Activated naive CD8-positive, alpha-beta T cell treated with anti-CD3 and anti-CD28 coated beads, Interleukin-2, amount 10 ng/mL, durations not matched to agents 7 days and 5 days (primary cell): ENCODE measurements around the gene AGBL5. TPM values are rescaled to one million over a fixed set of nuclear protein-coding genes. Genes with fewer than 3 reads are reported as not detected.

ENCODE experiments used
- ATAC-seq: fragments of 150-1000 bp; cut with Tn5 transposase; one replicate; pipeline ENCODE4 v1.10.0; 2021; ENCODE audit warnings: low read depth, moderate library complexity
- POLR2A ChIA-PET: fragments of 350-600 bp; sonication (Branson Sonifier 250); formaldehyde crosslinking; loops from one replicate; lab custom pipeline; 2021; ENCODE audit warnings: antibody characterized with exemption; lab: Charles Lee
- DNase-seq: peaks from one replicate; pipeline ENCODE4 v3.0.0; 2021
- H3K27ac Mint-ChIP-seq: one replicate; pipeline ENCODE4 v1.8.0; 2022; ENCODE audit warnings: mild to moderate bottlenecking, mixed read lengths
- H3K27me3 Mint-ChIP-seq: one replicate; pipeline ENCODE4 v1.8.0; 2022; ENCODE audit warnings: mild to moderate bottlenecking, moderate library complexity, mixed read lengths
- H3K36me3 Mint-ChIP-seq: one replicate; pipeline ENCODE4 v1.8.0; 2021; ENCODE audit warnings: mild to moderate bottlenecking, mixed read lengths
- H3K4me1 Mint-ChIP-seq: one replicate; pipeline ENCODE4 v1.8.0; 2021; ENCODE audit warnings: mixed read lengths
- H3K4me3 Mint-ChIP-seq: one replicate; pipeline ENCODE4 v1.8.0; 2022; ENCODE audit warnings: mild to moderate bottlenecking, moderate library complexity, mixed read lengths
- H3K9me3 Mint-ChIP-seq: one replicate; pipeline ENCODE4 v1.8.0; 2021; ENCODE audit warnings: mixed read lengths
- total RNA-seq, 2 experiments: library from RNA; stranded (reverse); gene quantifications; one replicate each; pipeline ENCODE4 v1.2.3, GENCODE V29; 2021

AGBL5 gene
- total RNA-seq, 2 experiments from 2014 or later, result 14.9 to 18.0 TPM

DNA sequence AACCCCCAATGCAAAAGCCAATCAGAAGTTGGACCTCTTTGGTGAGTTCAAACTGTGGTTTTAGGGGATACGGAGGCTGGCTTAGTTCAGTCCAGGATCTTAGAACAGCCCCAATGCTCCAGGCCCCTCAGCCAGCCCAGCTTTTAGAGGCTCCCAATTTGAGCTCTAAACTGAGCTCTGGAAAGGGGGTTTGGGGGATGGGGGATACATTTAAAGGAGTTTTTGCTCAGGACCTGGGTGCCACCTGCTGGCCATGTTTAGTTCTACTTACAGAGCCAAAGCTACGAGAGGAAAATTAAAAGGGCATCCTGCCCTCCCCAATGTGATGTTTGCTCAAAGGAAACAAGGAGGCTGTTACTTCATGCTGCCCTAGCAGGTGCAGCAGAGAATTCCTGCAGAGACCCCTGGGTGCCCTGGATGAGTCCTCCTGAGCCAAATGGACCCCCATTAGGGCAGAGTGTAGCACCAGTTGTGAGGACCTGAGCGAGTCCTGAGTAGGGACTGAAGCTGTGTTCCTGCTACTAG is 34.6 kb upstream of the AGBL5 start:
- Mint-ChIP-seq H3K9me3 (no peaks in the 10 kb centered on the region), H3K4me1 (peaks cover 5% of the 10 kb centered on the region), H3K27ac (no peak overlapping the region), H3K27me3 (no peaks in the 10 kb centered on the region), H3K4me3 (no peak overlapping the region), H3K36me3 (no peaks in the 10 kb centered on the region)
- ATAC-seq (no peak), DNase-seq (peak; percentile 44)
- POLR2A ChIA-PET, result interaction anchor here (0.6 to 2.0 kb wide), 3 partner anchors 42 to 306 kb away, joined by 3 to 5 read pairs (median 4); no protein-coding TSS in a partner anchor

DNA sequence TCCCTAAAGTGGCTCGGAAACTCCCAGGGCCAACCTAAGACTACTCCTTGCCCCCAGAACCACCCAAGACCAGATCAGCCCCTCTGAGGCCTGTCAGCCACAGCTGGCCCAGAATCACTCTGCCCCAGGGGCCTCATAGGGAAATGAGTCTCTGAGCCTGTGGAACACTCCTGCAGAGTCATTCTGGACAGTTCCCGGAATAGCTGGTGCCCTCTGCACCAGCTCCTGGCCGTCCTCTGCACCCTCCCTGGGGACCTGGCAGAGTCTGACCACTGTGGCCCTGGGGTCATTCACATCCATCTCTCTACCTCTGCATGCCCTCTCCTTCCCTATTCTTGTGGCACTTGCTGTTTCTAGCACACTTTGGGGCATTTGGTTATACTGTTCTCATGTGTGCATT is 33.3 kb upstream of the AGBL5 start:
- Mint-ChIP-seq H3K27me3 (no peaks in the 10 kb centered on the region), H3K27ac (no peak overlapping the region), H3K9me3 (no peaks in the 10 kb centered on the region), H3K36me3 (no peaks in the 10 kb centered on the region), H3K4me1 (peaks cover 5% of the 10 kb centered on the region), H3K4me3 (no peak overlapping the region)
- ATAC-seq (no peak), DNase-seq (peak; percentile 20)
- POLR2A ChIA-PET, result no interaction called here

DNA sequence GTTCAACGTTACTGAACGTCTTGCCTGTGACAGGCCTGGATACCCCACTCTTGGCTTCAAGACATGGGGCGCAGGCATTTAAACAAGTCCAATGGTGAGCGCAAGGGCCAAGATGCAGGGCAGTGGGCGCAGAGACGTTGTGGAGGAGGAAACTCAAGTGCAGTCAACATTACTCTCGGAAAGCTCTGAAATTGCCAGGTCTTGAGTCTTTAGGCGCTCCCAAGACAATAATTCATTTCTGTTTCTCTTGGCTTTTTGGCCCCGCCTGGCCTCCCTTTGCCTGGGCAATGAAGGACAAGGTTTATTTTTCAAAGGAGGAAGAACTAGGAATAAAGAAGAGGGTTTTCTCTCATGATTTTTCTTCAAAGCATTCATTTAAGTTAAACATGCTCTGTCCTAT is 32.0 kb upstream of the AGBL5 start:
- POLR2A ChIA-PET, result interaction anchor here (0.6 kb wide), 2 partner anchors 171 to 865 kb away, joined by 3 read pairs; no protein-coding TSS in a partner anchor
- Mint-ChIP-seq H3K4me1 (peaks cover 5% of the 10 kb centered on the region), H3K36me3 (no peaks in the 10 kb centered on the region), H3K9me3 (no peaks in the 10 kb centered on the region), H3K27me3 (no peaks in the 10 kb centered on the region), H3K4me3 (no peak overlapping the region), H3K27ac (no peak overlapping the region)
- DNase-seq (no peak), ATAC-seq (no peak)

DNA sequence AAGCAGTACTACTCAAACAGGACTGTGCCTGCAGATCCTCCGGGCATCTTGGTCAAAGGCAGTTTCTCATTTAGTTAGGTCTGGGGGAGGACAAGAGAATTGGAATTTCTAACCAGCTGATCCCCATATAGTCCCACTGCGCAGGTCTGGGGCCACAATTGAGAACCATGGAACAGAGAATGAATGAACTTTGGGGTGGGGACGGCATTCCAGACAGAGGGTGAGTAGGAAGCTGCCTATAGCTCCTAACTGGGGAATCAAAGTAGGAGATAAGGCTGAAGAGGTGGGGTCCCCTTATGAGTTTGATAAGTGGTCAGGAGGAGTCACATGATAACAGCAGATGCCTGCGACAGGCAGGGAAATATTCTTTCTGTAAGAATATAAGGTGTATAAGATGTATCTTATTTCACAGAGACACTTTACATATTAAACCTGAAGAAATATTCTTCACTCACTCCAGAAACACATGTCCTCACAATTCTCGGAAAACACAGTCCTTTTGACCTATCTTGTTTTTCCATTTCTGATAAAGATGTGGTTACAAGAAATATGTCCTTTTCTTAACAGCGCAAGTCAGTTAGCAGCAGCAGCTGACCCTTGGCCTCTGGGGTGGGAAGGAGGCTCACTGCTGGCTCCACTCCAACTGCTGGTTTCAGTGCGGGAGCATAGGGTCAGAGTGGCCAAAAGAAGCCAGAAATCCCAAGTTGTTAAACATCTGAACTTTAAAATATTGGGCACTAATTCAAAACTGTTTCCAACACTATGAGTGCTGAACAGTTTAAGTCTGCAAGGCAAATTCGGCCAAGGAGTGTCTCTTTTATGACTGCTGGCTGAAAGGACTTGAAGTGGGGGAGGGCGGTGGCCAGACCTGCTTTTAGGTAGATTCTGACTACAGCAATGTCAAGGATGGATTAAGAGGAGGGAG is 31.3 kb upstream of the AGBL5 start:
- no peak for DNase-seq
- H3K4me3 Mint-ChIP-seq, result no peak overlapping the region
- H3K9me3 Mint-ChIP-seq, result no peaks in the 10 kb centered on the region
- no peak overlapping the region for H3K27ac Mint-ChIP-seq
- POLR2A ChIA-PET, result interaction anchor here (0.6 kb wide), 1 partner anchor 866 kb away, joined by 3 read pairs; no protein-coding TSS in a partner anchor
- ATAC-seq, result no peak
- no peaks in the 10 kb centered on the region for H3K36me3 Mint-ChIP-seq
- peaks cover 5% of the 10 kb centered on the region for H3K4me1 Mint-ChIP-seq
- H3K27me3 Mint-ChIP-seq, result no peaks in the 10 kb centered on the region

DNA sequence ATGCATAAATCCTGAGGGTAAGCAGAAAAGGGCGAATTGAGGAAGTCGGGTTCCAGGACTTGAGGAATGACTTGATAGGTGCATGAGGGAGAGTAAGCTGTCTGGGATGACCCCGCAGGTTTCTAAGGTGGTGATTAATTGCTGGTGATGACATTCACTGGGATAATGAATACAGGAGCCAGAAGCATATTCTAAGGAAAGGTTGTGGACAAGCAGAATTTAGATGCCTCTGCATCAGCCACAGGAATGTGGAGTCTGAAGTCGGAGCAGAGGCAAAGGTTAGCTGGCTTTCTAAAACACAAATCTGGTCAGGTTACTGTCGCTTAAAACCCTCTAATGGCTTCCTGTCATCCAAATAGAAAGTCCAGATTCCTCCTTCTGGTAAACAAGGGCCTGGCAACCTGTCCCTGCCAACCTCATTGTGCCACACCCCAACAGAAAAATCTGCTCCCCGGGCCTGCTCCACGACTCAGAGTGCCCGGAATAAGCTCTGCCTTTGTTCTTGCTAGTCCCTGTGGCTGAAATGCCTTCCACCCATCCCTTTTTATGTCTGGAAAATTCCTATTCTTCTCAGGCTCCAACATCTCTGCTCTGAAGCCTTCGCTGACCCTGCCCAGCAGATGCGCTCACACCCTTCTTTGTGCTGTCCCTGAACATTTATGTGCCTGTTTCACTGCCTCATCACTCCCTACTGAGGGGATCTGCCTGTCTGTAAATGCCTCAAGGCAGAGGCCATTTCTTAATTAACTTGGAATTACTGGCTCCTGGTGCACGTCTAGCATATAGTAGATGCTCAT is 30.0 kb upstream of the AGBL5 start:
- Mint-ChIP-seq H3K27ac (no peak overlapping the region), H3K4me3 (no peak overlapping the region), H3K27me3 (no peaks in the 10 kb centered on the region), H3K4me1 (no peaks in the 10 kb centered on the region), H3K9me3 (no peaks in the 10 kb centered on the region), H3K36me3 (no peaks in the 10 kb centered on the region)
- no peak for ATAC-seq
- POLR2A ChIA-PET, result no interaction called here
- DNase-seq, result no peak

DNA sequence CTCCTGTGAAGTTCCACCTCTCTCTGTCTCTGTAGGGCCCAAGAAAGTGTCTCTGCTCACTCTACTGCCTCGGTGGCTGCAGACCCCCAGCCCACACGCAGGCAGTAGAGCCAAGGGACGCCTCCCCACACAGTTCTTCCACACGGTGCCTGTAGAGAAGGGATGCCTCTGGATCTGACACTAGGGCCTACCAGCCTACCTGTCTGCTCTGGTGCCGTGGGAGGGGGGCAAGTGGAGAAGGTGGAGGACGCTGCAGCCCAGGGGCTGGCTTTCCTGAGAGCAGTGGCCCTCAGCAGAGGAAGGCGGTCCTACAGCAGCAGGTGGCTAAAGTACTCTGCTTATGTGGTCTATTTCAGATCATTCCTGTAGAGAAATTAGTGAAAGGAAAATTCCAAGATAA is 27.7 kb upstream of the AGBL5 start:
- Mint-ChIP-seq H3K27me3 (no peaks in the 10 kb centered on the region), H3K4me1 (no peaks in the 10 kb centered on the region), H3K9me3 (no peaks in the 10 kb centered on the region), H3K36me3 (no peaks in the 10 kb centered on the region), H3K4me3 (no peak overlapping the region), H3K27ac (no peak overlapping the region)
- POLR2A ChIA-PET, result no interaction called here
- ATAC-seq (no peak), DNase-seq (no peak)

DNA sequence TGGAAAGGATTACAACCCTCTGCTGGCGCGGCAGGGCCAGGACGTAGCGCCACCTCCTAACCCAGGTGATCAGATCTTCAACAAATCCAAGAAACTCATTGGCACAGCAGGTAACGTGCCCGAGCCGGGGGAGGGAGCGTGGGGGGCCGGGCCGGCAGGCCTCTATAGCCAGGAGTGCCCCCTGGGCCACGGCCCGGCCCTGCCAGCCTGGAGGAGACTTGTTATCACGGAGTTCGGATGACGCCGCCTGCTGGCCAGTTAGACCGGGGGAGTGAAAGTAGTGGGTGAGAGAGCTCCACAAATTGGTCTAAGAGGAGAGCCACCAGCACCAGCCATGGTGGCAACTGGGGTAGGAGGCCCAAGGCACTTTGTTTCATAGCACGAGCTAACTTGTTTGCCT is 27.3 kb upstream of the AGBL5 start:
- no peaks in the 10 kb centered on the region for H3K9me3 Mint-ChIP-seq
- POLR2A ChIA-PET, result no interaction called here
- no peak for ATAC-seq

DNA sequence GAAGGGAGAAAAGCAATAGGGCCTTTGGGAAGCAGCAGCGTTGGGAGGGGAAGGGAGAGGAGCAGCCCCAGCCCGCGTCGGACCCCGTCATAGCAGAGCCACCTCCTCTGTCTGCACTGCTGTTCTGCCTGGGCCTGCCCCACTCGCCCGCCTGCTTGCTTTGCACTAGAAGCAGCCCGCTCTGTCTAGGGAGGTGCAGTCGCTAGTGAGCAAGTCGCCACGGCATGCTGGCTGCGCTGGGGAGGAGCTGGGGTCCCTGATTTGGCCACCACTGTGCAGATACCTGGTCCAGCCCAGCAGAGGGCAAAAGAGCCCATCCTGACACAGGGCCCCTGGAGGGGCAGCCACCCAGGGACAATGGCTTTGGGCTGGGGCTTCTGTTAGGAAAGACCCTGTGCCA is 26.7 kb upstream of the AGBL5 start:
- peaks cover 4% of the 10 kb centered on the region for H3K4me1 Mint-ChIP-seq
- peaks cover 2% of the 10 kb centered on the region for H3K36me3 Mint-ChIP-seq
- DNase-seq (no peak), ATAC-seq (no peak)
- no peaks in the 10 kb centered on the region for H3K27me3 Mint-ChIP-seq
- POLR2A ChIA-PET, result no interaction called here
- H3K4me3 Mint-ChIP-seq, result no peak overlapping the region
- H3K27ac Mint-ChIP-seq, result no peak overlapping the region
- H3K9me3 Mint-ChIP-seq, result no peaks in the 10 kb centered on the region

More for the DNA sequence above, 27.3 kb upstream of the AGBL5 start:
- H3K27me3 Mint-ChIP-seq, result no peaks in the 10 kb centered on the region
- DNase-seq, result peak; percentile 23
- no peak overlapping the region for H3K4me3 Mint-ChIP-seq
- H3K4me1 Mint-ChIP-seq, result no peaks in the 10 kb centered on the region
- no peaks in the 10 kb centered on the region for H3K36me3 Mint-ChIP-seq
- H3K27ac Mint-ChIP-seq, result no peak overlapping the region

DNA sequence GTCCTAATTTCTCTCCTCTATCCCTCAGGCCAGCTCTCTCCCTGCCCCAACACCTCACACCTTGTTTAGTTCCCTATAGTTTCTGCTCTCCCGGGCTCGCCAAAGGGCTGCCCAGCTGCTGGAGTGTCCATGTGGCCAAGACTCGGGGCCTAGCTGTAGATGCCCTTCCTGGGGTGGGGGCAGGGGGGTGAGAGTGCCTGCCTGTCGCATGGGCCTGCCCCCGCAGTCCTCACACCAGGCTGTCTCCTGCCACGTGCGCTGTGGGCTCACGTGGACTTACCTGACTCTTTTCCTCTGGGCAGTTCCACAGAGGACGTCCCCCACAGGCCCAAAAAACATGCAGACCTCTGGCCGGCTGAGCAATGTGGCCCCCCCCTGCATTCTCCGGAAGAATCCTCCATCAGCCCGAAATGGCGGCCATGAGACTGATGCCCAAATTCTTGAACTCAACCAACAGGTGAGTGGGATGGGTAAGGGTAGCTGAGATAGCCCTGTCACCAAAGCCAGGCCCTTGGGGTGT is 26.1 kb upstream of the AGBL5 start:
- H3K4me3 Mint-ChIP-seq, result no peak overlapping the region
- no peak overlapping the region for H3K27ac Mint-ChIP-seq
- H3K4me1 Mint-ChIP-seq, result peaks cover 7% of the 10 kb centered on the region
- POLR2A ChIA-PET, result no interaction called here
- H3K36me3 Mint-ChIP-seq, result peaks cover 2% of the 10 kb centered on the region
- ATAC-seq (no peak), DNase-seq (no peak)
- no peaks in the 10 kb centered on the region for H3K27me3 Mint-ChIP-seq
- no peaks in the 10 kb centered on the region for H3K9me3 Mint-ChIP-seq

DNA sequence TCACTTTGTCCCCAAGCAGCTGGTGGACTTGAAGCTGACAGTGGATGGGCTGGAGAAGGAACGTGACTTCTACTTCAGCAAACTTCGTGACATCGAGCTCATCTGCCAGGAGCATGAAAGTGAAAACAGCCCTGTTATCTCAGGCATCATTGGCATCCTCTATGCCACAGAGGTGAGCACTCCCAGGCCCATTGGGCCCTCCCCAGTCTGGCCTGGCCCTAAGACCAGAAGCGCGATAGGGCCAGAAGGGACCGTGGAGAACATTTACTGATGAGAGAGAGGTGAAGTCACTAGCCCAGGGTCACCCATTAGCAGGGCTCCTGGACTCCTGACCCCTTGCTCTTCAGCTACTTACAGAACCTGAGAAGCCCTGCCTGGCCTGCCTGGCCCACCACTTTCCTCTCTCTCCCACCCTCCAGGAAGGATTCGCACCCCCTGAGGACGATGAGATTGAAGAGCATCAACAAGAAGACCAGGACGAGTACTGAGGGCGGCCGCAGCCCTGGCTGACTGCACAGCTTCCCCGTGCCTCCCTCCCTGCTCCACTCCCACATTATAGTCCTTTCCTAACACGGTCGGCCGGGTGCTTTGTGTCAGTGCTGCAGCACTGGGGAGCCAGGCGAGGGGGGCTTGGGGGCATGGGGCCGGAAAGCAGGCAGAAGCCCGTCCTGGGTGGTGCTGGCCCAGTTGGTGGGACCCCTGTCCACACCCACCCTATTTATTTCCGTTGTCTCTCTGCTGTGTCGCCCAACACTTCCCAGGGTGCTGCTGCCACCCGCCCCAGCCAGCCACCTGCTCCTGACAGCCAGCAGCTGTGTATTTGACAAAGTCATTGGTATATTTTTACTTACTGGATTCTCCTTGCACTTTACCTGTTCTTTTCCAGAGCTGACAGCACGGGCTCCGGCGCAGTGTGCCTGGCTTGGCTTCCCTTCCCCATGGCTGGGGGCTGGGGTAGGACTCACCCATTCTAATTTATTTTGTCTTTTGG is 25.3 kb upstream of the AGBL5 start:
- peaks cover 11% of the 10 kb centered on the region for H3K4me1 Mint-ChIP-seq
- H3K36me3 Mint-ChIP-seq, result peaks cover 6% of the 10 kb centered on the region
- no peaks in the 10 kb centered on the region for H3K27me3 Mint-ChIP-seq
- no peak overlapping the region for H3K27ac Mint-ChIP-seq
- ATAC-seq (no peak), DNase-seq (peak; percentile 20)
- POLR2A ChIA-PET, result interaction anchor here (1.6 kb wide), 1 partner anchor 59 kb away, joined by 4 read pairs; no protein-coding TSS in a partner anchor
- H3K9me3 Mint-ChIP-seq, result no peaks in the 10 kb centered on the region
- H3K4me3 Mint-ChIP-seq, result no peak overlapping the region

DNA sequence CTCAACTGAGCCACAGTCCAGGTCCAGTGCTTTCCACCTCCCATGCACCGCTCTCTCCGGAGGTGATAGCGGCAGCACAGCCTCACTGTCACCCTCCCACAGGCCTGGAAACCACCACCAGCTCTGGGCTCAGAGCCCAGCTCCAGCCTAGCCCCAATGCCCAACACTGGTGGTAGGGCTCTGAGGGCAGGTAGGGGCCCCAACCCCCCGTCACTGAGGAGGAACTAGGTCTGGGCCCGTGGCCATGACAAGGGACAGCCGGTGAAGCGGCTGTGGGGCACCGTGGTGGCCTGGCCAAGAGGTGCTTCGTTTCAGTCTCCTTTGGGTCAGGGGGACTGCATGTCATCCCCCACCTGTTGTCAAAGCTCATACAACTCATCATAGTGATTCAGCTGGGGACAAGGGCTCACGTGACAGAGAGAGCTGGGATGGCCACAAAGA is 24.2 kb upstream of the AGBL5 start:
- Mint-ChIP-seq H3K36me3 (peaks cover 8% of the 10 kb centered on the region), H3K4me1 (peaks cover 15% of the 10 kb centered on the region), H3K9me3 (no peaks in the 10 kb centered on the region), H3K4me3 (no peak overlapping the region), H3K27ac (no peak overlapping the region), H3K27me3 (no peaks in the 10 kb centered on the region)
- DNase-seq (peak; percentile 19), ATAC-seq (no peak)
- POLR2A ChIA-PET, result interaction anchor here (1.6 kb wide), 1 partner anchor 58 kb away, joined by 4 read pairs; no protein-coding TSS in a partner anchor

DNA sequence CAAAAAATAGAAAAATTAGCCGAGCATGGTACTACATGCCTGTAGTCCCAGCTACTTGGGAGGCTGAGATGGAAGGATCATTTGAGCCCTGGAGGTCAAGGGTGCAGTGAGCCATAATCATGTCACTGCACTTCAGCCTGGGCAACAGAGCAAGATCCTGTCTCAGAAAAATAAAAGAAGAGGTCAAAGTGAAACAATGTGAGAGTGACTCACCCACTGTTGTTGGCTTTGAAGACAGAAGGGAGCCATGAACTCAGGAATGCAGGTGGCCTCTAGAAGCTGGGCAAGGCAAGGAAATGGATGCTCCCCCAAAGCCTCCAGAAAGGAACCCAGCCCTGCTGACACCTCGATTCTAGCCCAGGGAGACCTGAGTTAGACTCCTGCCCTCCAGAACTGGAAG is 22.4 kb upstream of the AGBL5 start:
- no peak overlapping the region for H3K4me3 Mint-ChIP-seq
- no peaks in the 10 kb centered on the region for H3K27me3 Mint-ChIP-seq
- H3K4me1 Mint-ChIP-seq, result peaks cover 22% of the 10 kb centered on the region
- no peak for DNase-seq
- no peak overlapping the region for H3K27ac Mint-ChIP-seq
- ATAC-seq, result no peak
- H3K9me3 Mint-ChIP-seq, result no peaks in the 10 kb centered on the region
- H3K36me3 Mint-ChIP-seq, result peaks cover 10% of the 10 kb centered on the region
- POLR2A ChIA-PET, result interaction anchor here (1.2 kb wide), 1 partner anchor 22 kb away, joined by 4 read pairs; the partner anchor contains the start of gene AGBL5
